C4-2B (cell line): ENCODE results near the gene MEGF10.

ENCODE experiments used
- ZFX ChIP-seq: fragments of 450-650 bp; IDR thresholded peaks from 2 replicates; pipeline ENCODE4 v1.6.1; 2017
- TF ChIP-seq, protein P1 (sequence below): fragments of 450-650 bp; conservative IDR thresholded peaks from 2 replicates; pipeline ENCODE4 v1.5.1; 2017; ENCODE audit warnings: mild to moderate bottlenecking

DNA sequence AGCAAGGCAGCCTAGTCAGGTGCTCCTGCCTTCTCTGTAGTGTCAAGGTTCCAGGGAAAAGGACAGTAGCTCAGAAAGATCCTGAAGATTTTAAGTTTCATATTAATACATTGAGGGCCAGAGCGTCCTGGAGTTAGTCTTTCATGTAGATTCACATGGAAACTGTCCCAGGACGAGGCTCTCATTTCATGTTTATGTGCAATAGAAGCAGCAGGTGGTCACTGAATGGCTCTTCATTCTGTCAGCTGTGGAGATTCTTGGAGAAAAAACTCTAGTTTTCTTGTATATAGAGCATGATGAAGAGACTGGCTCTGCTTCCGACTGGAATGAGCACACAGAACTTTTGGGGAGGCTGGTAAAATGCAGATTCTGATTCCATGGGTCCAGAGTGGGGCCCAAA lies 54.3 kb downstream of the MEGF10 start:
- TF ChIP-seq, protein P1, sequence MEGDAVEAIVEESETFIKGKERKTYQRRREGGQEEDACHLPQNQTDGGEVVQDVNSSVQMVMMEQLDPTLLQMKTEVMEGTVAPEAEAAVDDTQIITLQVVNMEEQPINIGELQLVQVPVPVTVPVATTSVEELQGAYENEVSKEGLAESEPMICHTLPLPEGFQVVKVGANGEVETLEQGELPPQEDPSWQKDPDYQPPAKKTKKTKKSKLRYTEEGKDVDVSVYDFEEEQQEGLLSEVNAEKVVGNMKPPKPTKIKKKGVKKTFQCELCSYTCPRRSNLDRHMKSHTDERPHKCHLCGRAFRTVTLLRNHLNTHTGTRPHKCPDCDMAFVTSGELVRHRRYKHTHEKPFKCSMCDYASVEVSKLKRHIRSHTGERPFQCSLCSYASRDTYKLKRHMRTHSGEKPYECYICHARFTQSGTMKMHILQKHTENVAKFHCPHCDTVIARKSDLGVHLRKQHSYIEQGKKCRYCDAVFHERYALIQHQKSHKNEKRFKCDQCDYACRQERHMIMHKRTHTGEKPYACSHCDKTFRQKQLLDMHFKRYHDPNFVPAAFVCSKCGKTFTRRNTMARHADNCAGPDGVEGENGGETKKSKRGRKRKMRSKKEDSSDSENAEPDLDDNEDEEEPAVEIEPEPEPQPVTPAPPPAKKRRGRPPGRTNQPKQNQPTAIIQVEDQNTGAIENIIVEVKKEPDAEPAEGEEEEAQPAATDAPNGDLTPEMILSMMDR = no peak
- TF ChIP-seq ZFX = no peak
